Erythroblast (primary cell): ENCODE results near the gene CHD2.

Experiments used
- GATA1 ChIP-seq: IDR thresholded peaks from 2 replicates; pipeline ENCODE4 v1.6.1; 2011; ENCODE audit warnings: low read depth, mild to moderate bottlenecking, control low read depth, low read length, moderate library complexity
- POLR2A ChIP-seq: IDR thresholded peaks from 2 replicates; pipeline ENCODE4 v1.6.1; 2011; ENCODE audit warnings: mild to moderate bottlenecking, low read length

- TF ChIP-seq POLR2A (no peak), GATA1 (no peak)
Observed at GRCh38 chr15:93058904-93059427, 158.8 kb downstream of the CHD2 start.
